Embryonic facial prominence (tissue), 1 donor: ENCODE measurements around the gene PHYH.
"Not testable (repeated sequence)": the region's sequence is repeated elsewhere in the genome, so short reads cannot be mapped to it uniquely, and the experiment has no call there.

Source experiments
- DNase-seq: peaks from one replicate; pipeline ENCODE4 v3.0.0-alpha.2; 2016; ENCODE audit errors: extremely low spot score

Gene PHYH

GRCh38 chr10:13271552-13272163, 28.2 kb downstream of the PHYH start:
- DNase-seq: no peak

GRCh38 chr10:13270877-13271551, 28.9 kb downstream of the PHYH start:
- no peak for DNase-seq

- no peak for DNase-seq
Observed at GRCh38 chr10:13268841-13269240, 31.0 kb downstream of the PHYH start.

GRCh38 chr10:13268310-13268709, 31.6 kb downstream of the PHYH start:
- DNase-seq: no peak

GRCh38 chr10:13263591-13263990, 36.3 kb downstream of the PHYH start:
- no peak for DNase-seq

- DNase-seq: no peak
Observed at GRCh38 chr10:13262433-13262832, 37.4 kb downstream of the PHYH start.

- DNase-seq: no peak
Observed at GRCh38 chr10:13257621-13258140, 42.2 kb downstream of the PHYH start.

GRCh38 chr10:13256627-13257026, 43.2 kb downstream of the PHYH start:
- no peak for DNase-seq

GRCh38 chr10:13253726-13254125, 46.1 kb downstream of the PHYH start:
- DNase-seq: no peak

GRCh38 chr10:13247784-13248183, 52.1 kb downstream of the PHYH start:
- DNase-seq: no peak

GRCh38 chr10:13247246-13247645, 52.6 kb downstream of the PHYH start:
- no peak for DNase-seq

- not testable (repeated sequence) for DNase-seq
Observed at GRCh38 chr10:13242260-13242659, 57.6 kb downstream of the PHYH start.

- DNase-seq: no peak
Observed at GRCh38 chr10:13241613-13242012, 58.3 kb downstream of the PHYH start.

- no peak for DNase-seq
Observed at GRCh38 chr10:13239923-13240322, 59.9 kb downstream of the PHYH start.

GRCh38 chr10:13238271-13239077, 61.4 kb downstream of the PHYH start:
- DNase-seq: no peak

- no peak for DNase-seq
Observed at GRCh38 chr10:13236638-13237037, 63.2 kb downstream of the PHYH start.

- DNase-seq: not testable (repeated sequence)
Observed at GRCh38 chr10:13234736-13235135, 65.1 kb downstream of the PHYH start.

- DNase-seq: no peak
Observed at GRCh38 chr10:13234172-13234571, 65.7 kb downstream of the PHYH start, which contains the start of gene UCMA. Gene UCMA, minus strand, starts transcription at chr10:13234374. Its CDS starts 116 bp downstream, at chr10:13234258.

- DNase-seq: no peak
Observed at GRCh38 chr10:13233358-13233757, 66.5 kb downstream of the PHYH start.

GRCh38 chr10:13231808-13232207, 68.1 kb downstream of the PHYH start:
- no peak for DNase-seq

GRCh38 chr10:13231190-13231589, 68.7 kb downstream of the PHYH start:
- no peak for DNase-seq
